Endometrial microvascular endothelial cells (primary cell): ENCODE data around the gene ZNF76. TPM values are rescaled to one million over a fixed set of nuclear protein-coding genes. Genes with fewer than 3 reads are reported as not detected.

Experiments
- in situ Hi-C: cut with HindIII; loops from 2 replicates; pipeline ENCODE4 v1.10.0; 2017; ENCODE audit warnings: low sequenced_read_pairs, low pct_unique_long_range_greater_than_20kb; ENCODE audit errors: inconsistent ontology term
- total RNA-seq: library from RNA; depleted of rRNA; stranded (reverse); fragments of >200 nt; gene quantifications from one replicate; pipeline ENCODE4 v1.2.3, GENCODE V29; 2015; ENCODE audit errors: inconsistent ontology term

ZNF76 gene
- total RNA-seq, 1 donor from 2014 or later = 18.6 TPM

- in situ Hi-C loops = loop anchor here (25.0 kb wide), 1 partner anchor 93 kb away; no protein-coding TSS in a partner anchor
Measured at GRCh38 chr6:35343835-35344550, 84.5 kb downstream of the ZNF76 start.

Other genes with a start within 250 kb of the ZNF76 start
- gene TCP11, start 118.4 kb upstream of the ZNF76 start, total RNA-seq = 0.37 TPM
- 0.46 TPM for gene SCUBE3, start 45.8 kb upstream of the ZNF76 start, total RNA-seq
- gene DEF6, start 38.1 kb downstream of the ZNF76 start, total RNA-seq = 1.6 TPM
- gene PPARD, start 82.8 kb downstream of the ZNF76 start, total RNA-seq = 9.1 TPM
- gene FANCE, start 192.6 kb downstream of the ZNF76 start, total RNA-seq = 10.6 TPM
- gene RPL10A, start 208.7 kb downstream of the ZNF76 start, total RNA-seq = 1,136 TPM
- 1.2 TPM for gene TEAD3, start 237.3 kb downstream of the ZNF76 start, total RNA-seq